Measurements from ENCODE around the gene KRTAP12-3. TPM values are rescaled to one million over a fixed set of nuclear protein-coding genes. Genes with fewer than 3 reads are reported as not detected.

The KRTAP12-3 gene
- total RNA-seq, 6 experiments from 2014 or later, result not detected

DNA sequence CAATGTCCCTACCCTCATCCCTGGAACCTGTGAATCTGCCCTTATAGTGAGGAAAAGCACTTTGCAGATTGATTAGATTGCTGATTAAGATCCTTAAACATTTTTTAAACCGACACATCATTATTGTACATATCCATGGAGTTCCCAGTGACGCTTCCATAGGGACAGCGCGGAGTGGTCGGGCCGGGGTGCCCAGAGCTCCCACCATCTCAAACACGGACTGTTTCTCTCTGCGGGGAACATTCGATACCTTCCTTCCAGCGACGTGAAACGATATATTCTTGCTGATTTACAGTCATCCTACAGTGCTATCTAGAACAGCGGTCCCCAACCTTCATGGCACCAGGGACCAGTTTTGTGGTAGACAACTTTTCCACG lies 43.3 kb downstream of the KRTAP12-3 start:
- H3K27ac Mint-ChIP-seq, result no peak overlapping the region
- H3K36me3 Mint-ChIP-seq (ENCODE audit: low read depth), result no peaks in the 10 kb centered on the region
- H3K4me1 Mint-ChIP-seq (ENCODE audit: low read depth), result no peaks in the 10 kb centered on the region
- TF ChIP-seq, protein P1, sequence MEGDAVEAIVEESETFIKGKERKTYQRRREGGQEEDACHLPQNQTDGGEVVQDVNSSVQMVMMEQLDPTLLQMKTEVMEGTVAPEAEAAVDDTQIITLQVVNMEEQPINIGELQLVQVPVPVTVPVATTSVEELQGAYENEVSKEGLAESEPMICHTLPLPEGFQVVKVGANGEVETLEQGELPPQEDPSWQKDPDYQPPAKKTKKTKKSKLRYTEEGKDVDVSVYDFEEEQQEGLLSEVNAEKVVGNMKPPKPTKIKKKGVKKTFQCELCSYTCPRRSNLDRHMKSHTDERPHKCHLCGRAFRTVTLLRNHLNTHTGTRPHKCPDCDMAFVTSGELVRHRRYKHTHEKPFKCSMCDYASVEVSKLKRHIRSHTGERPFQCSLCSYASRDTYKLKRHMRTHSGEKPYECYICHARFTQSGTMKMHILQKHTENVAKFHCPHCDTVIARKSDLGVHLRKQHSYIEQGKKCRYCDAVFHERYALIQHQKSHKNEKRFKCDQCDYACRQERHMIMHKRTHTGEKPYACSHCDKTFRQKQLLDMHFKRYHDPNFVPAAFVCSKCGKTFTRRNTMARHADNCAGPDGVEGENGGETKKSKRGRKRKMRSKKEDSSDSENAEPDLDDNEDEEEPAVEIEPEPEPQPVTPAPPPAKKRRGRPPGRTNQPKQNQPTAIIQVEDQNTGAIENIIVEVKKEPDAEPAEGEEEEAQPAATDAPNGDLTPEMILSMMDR (IDR thresholded peaks at IDR 0.05), result no peak
- DNase-seq, result no peak
- H3K4me3 Mint-ChIP-seq, result no peak overlapping the region
- no peaks in the 10 kb centered on the region for H3K9me3 Mint-ChIP-seq
- H3K27me3 Mint-ChIP-seq (ENCODE audit: insufficient read depth), result peaks cover 67% of the 10 kb centered on the region

DNA sequence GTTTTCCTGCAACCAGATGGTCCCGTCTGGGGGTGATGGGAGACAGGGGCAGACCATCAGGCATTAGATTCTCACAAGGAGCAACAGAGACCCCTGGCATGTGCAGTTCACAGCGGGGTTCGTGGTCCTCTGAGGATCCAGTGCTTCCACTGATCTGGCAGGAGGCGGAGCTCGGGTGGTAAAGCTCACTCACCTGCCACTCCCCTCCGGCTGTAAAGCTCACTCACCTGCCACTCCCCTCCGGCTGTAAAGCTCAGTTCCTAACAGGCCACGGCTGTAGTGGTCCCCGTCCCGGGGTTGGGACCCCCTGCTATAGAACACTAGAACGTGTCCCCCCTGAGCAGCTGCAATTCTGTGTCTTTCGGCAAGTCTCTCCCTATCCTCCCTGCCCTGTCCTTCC lies 43.8 kb downstream of the KRTAP12-3 start:
- Mint-ChIP-seq H3K36me3 (ENCODE audit: low read depth) (no peaks in the 10 kb centered on the region), H3K4me1 (ENCODE audit: low read depth) (no peaks in the 10 kb centered on the region), H3K27ac (no peak overlapping the region), H3K4me3 (no peak overlapping the region), H3K27me3 (ENCODE audit: insufficient read depth) (peaks cover 66% of the 10 kb centered on the region), H3K9me3 (no peaks in the 10 kb centered on the region)
- TF ChIP-seq, protein P1 (IDR thresholded peaks at IDR 0.05), result no peak
- DNase-seq, result no peak

DNA sequence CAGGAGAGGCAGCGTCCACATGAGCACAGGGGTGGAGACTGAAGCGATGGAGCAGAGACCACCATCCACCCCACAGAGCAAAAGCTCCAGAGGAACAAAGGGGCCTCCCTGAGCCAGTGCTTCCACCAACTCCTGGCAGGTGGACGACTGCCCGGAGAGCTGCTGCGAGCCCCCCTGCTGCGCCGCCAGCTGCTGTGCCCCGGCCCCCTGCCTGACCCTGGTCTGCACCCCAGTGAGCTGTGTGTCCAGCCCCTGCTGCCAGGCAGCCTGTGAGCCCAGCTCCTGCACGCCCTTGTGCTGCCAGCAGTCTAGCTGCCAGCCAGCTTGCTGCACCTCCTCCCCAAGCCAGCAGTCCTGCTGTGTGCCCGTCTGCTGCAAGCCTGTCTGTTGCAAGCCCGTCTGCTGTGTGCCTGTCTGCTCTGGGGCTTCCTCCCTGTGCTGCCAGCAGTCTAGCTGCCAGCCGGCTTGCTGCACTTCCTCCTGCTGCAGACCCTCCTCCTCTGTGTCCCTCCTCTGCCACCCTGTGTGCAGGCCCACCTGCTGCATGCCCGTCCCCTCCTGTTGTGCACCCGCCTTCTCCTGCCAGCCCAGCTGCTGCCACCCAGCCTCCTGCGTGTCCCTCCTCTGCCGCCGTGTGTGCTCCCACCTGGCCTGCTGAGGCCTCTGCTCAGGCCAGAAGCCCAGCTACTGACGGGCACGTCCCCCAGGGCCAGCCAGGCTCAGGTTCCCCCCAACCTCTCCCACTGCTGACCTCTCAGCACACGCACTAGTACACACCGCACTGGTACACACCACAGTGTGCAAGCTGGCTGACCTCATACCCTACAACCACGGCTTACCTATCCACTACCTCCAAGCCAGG lies 44.6 kb downstream of the KRTAP12-3 start:
- TF ChIP-seq, protein P1 (IDR thresholded peaks at IDR 0.05), result no peak
- Mint-ChIP-seq H3K9me3 (no peaks in the 10 kb centered on the region), H3K4me3 (no peak overlapping the region), H3K4me1 (ENCODE audit: low read depth) (no peaks in the 10 kb centered on the region), H3K36me3 (ENCODE audit: low read depth) (no peaks in the 10 kb centered on the region), H3K27ac (no peak overlapping the region), H3K27me3 (ENCODE audit: insufficient read depth) (peaks cover 61% of the 10 kb centered on the region)
- DNase-seq, result no peak

DNA sequence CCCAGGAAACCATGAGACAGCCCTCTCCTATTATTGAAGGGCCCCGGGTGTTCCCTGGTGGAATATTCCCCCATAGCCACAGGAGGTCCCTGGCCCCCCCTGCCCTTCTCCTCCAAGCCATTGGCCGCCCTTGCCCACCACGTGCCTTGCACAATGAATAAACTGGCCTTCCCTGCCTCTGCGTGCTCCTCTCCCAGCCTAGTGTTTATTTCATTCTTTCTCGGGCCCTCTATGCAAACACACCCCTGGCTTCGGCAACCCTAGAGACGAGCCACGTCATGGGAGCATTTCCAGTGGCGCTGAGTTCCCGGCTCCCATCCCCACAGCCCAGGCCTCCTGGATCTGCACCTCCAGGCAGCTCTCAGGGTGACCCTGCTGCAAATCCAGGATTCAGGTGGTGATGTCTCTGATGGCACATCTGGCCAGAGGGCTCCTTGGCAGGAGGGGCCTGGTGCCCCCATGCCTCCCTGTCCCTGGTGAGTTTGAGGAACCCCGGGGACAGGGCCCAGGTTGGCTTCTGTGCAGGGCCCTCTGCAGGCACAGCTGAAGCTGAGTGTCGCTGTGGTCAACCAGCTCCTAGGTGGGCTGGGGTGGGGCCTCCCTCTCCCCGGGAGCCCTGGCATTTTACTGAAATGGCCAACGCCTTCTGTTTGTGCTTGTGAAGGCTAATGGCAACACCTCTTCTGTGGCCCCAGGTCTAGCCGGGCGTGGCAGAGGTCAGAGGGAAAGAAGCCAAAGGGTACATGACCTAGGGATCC lies 45.4 kb downstream of the KRTAP12-3 start:
- no peak overlapping the region for H3K27ac Mint-ChIP-seq
- TF ChIP-seq, protein P1 (IDR thresholded peaks at IDR 0.05), result no peak
- no peaks in the 10 kb centered on the region for H3K36me3 Mint-ChIP-seq (ENCODE audit: low read depth)
- DNase-seq, result no peak
- H3K4me1 Mint-ChIP-seq (ENCODE audit: low read depth), result no peaks in the 10 kb centered on the region
- H3K27me3 Mint-ChIP-seq (ENCODE audit: insufficient read depth), result peaks cover 61% of the 10 kb centered on the region
- H3K9me3 Mint-ChIP-seq, result no peaks in the 10 kb centered on the region
- no peak overlapping the region for H3K4me3 Mint-ChIP-seq

DNA sequence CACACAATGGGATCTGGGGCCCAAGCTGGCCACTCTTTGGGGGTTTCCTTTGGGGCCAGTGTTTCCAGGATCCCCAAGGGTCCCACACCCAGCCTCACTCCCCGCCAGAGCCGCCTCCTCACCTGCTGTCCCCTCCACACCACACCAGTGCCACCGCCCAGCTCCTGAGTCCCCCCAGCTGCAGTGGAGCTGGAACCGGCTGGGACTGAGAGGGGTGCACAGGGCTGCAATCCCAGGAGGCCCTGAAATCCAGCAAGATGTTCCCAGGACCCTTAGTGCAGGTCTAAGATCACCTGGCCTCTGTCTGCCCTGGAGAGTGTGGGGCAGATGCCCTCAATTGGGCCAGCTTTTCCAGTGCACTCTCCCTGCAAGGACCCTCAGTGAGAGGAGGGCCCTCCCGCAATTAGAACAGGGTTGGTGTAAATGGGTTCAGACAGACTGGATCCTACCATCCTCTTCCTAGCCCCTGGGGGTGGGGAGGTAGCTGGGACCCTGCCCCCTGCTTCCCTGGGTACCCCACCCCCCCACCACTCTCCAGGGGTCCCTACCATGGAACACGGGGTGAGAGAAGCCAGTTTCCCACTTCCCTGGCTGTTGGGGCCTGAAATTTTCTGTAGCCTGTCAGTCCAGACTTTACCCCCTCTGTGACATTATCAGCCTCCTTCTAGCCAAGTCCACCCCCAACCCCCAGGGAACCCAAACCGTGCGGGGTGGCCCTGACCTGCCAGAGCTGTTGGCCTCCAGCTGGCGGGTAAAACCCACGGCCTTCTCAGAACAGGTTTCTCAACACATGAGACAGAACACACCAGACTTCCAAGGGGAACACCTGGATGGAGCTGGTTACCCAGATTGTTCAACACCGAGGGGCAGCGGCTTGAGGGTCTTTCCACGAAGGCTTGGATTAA lies 46.3 kb downstream of the KRTAP12-3 start:
- H3K9me3 Mint-ChIP-seq, result no peaks in the 10 kb centered on the region
- no peak for DNase-seq
- H3K4me1 Mint-ChIP-seq (ENCODE audit: low read depth), result peaks cover under 1% of the 10 kb centered on the region; the same call in 1 of the 2 replicates
- peaks cover 65% of the 10 kb centered on the region for H3K27me3 Mint-ChIP-seq (ENCODE audit: insufficient read depth)
- H3K27ac Mint-ChIP-seq, result no peak overlapping the region
- TF ChIP-seq, protein P1 (IDR thresholded peaks at IDR 0.05), result no peak
- H3K36me3 Mint-ChIP-seq (ENCODE audit: low read depth), result no peaks in the 10 kb centered on the region
- H3K4me3 Mint-ChIP-seq, result no peak overlapping the region
